ENCODE data around the gene SLC6A17.

The SLC6A17 gene

DNA sequence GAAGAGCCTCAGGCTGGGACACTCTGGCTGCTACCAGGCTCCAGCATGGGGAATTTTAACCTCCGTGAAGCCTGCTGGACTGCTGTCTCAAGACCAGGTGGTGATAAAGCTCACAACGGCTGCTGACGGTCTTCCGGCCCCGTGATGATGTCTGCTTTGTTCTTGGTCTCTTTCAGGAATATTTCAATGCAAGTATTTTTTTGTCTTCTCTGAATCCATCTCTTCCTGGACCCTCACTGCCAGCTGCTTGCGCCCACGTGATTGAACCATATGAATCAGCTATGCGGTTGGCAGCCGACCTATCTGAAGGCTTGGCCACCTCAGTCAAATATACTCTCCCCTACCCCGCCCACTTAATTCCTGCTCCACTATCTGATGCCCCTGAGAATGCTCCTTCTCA is 14.6 kb upstream of the SLC6A17 start:
- no peak for DNase-seq

GRCh38 chr1:110136911-110137310 is 13.4 kb upstream of the SLC6A17 start:
- no peak for DNase-seq

DNA sequence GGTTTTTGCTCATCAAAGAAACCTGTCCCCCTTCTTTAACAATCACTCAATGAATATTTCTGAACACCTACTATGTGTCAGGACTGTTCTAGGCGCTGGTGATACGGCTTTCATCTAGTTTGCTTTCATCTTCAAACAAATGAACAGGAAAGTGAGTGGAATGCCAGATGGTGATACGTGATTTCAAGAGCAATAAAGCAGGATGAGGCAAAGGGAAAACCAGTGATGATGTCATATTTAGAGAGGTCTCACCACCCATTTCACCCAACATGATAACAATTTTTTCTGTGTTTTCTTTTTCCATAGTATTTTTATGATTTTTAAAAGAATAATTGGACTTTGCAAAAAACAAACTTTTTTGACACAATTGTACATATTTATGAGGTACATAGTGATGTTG is 11.3 kb upstream of the SLC6A17 start:
- DNase-seq = no peak

GRCh38 chr1:110144366-110144765 is 5.9 kb upstream of the SLC6A17 start:
- DNase-seq = no peak

- DNase-seq = no peak
Measured at GRCh38 chr1:110148961-110149360, 1.3 kb upstream of the SLC6A17 start.

- no peak for DNase-seq
Measured at GRCh38 chr1:110151175-110151669, 928 bp downstream of the SLC6A17 start.

GRCh38 chr1:110152133-110152785 is 2.0 kb downstream of the SLC6A17 start:
- no peak for DNase-seq

DNA sequence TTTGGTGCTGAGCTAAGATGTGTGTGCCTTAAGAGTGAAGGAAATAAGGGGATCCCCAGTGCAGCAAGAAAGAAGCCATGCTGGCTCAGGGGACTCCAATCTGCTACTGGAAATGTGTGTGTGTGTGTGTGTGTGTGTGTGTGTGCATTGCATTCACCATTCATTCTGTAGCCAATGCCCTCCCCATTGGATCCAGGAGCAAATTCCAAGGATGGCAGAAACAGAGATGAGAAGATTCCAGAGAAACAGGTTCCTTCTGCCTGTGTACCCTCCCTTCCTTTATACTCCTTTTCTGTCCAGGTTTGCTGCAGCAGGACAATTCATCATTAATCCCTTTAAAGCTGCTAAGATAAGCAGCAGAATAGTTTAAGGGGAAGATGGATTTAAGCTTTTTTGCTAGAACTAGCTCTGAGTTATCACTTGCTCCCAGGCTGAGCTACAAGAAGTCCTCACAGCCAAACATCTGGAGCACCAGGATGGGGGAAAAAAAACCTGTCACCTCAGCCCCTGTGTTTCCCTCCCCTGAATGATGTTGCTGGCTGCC is 3.2 kb downstream of the SLC6A17 start:
- no peak for DNase-seq

- DNase-seq = peak; percentile 73
Measured at GRCh38 chr1:110155878-110156522, 5.7 kb downstream of the SLC6A17 start.

DNA sequence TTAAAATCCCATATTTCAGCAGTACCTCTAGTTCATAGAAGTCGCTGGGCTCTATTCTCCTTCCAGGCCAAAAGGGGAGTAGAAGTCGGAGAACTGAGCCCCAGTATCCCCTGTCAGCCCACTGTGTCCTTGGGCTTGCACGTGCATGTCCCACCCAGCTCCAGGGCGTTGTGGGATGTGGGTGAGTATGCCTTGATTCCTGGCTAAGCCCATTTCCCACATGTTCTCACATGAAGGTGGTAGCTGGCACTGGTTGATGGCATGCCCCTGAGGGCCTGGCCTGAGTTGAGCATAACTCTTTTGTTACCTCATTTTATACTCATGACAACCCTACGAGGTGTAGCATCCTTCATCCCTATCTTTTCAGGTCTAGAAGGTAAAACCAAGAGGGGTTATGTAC is 8.0 kb downstream of the SLC6A17 start:
- no peak for DNase-seq

DNA sequence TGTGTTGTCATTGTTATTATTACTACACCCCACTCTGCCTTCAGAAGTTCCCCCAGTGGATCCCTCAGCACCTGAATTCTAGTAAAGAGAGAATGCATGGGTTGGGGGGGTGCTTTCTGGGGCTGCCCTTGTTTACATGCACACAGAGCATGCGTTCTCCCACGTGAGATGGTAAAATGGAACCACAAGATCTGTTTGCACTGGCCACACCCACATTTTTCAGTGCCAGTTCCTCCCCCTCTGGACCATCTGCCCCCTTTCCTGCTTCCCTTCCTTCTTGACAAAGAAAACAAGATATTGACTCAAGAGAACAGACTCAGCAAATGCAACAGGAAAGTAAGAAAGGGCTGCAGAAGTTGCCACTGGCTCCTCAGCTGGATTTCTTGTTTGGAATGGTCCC is 8.9 kb downstream of the SLC6A17 start:
- no peak for DNase-seq

DNA sequence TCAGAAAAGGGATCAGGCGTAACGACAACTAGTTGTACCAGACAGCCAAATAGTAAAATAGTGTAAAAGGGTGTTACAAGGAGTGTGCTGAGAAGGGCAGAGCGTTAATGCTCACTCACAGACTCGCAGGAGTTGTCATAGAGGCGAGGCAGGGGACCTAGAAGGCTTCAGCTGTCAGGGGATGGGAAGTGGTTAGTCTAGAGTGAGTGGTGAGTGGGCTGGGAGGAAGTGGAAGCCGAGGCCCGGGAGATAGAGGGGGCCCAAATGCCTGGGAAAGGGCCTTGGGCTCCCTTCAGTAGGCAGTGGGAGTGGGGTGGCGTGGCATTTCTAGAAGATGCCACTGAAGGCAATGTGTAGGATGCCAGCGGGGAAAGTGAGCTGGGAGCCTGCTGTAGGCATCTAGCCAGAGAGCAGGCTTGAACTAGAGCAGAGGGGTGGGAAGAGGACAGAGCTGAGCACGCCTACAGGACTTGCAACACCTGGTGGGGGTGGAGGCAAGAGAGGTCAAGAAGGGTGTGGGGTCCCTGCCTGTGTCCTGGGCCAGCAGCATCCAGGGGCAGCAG is 10.3 kb downstream of the SLC6A17 start:
- no peak for DNase-seq

- DNase-seq = no peak
Measured at GRCh38 chr1:110161165-110161564, 10.9 kb downstream of the SLC6A17 start.

- DNase-seq = no peak
Measured at GRCh38 chr1:110161849-110162248, 11.6 kb downstream of the SLC6A17 start.

GRCh38 chr1:110163591-110163990 is 13.3 kb downstream of the SLC6A17 start:
- DNase-seq = no peak

GRCh38 chr1:110164725-110165350 is 14.5 kb downstream of the SLC6A17 start:
- DNase-seq = no peak

- no peak for DNase-seq
Measured at GRCh38 chr1:110165761-110166231, 15.5 kb downstream of the SLC6A17 start.

DNA sequence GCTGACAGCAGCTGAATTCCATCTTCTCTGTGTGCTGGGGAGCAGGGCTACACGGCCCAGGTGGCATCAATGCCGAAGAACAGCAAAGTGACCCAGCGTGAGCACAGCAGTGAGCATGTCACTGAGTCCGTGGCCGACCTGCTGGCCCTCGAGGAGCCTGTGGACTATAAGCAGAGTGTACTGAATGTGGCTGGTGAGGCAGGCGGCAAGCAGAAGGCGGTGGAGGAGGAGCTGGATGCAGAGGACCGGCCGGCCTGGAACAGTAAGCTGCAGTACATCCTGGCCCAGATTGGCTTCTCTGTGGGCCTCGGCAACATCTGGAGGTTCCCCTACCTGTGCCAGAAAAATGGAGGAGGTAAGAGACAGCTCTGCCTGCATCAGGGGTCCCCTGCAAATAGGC is 16.6 kb downstream of the SLC6A17 start:
- DNase-seq = no peak

GRCh38 chr1:110170766-110171733 is 20.8 kb downstream of the SLC6A17 start:
- no peak for DNase-seq

GRCh38 chr1:110172001-110172400 is 21.7 kb downstream of the SLC6A17 start:
- no peak for DNase-seq

- no peak for DNase-seq
Measured at GRCh38 chr1:110173466-110174105, 23.3 kb downstream of the SLC6A17 start.

GRCh38 chr1:110174961-110175360 is 24.7 kb downstream of the SLC6A17 start:
- DNase-seq = no peak

All from activated effector memory CD4-positive, alpha-beta T cell treated with anti-CD3 and anti-CD28 coated beads, Interleukin-2, amount 50 U/mL, for 16 hours (primary cell).